Bone marrow (tissue), 2 donors: Measurements from ENCODE around the gene FRMD4A.

Source experiments
- DNase-seq, 2 donors: peaks; one replicate each; lab custom pipeline; 2025; lab: John Stamatoyannopoulos, UW

FRMD4A gene

GRCh38 chr10:14340051-14340744 is 9.5 kb upstream of the FRMD4A start:
- no peak for DNase-seq

- DNase-seq: no peak
These were observed 6.0 kb upstream of the FRMD4A start for GRCh38 chr10:14336736-14337135.

- DNase-seq: no peak
These were observed 4.0 kb upstream of the FRMD4A start for GRCh38 chr10:14334771-14335170.

GRCh38 chr10:14333606-14334005 is 2.9 kb upstream of the FRMD4A start:
- DNase-seq: no peak

GRCh38 chr10:14332903-14333302 is 2.2 kb upstream of the FRMD4A start:
- no peak for DNase-seq

- no peak for DNase-seq
These were observed 964 bp downstream of the FRMD4A start for GRCh38 chr10:14329746-14330173.

GRCh38 chr10:14328881-14329672 is 1.6 kb downstream of the FRMD4A start:
- DNase-seq: no peak

GRCh38 chr10:14327527-14327926 is 3.2 kb downstream of the FRMD4A start:
- DNase-seq: no peak

- DNase-seq: no peak
These were observed 4.1 kb downstream of the FRMD4A start for GRCh38 chr10:14326581-14326980.

GRCh38 chr10:14325325-14325955 is 5.3 kb downstream of the FRMD4A start:
- no peak for DNase-seq

- DNase-seq: no peak
These were observed 8.1 kb downstream of the FRMD4A start for GRCh38 chr10:14322526-14323188.

GRCh38 chr10:14318007-14318406 is 12.7 kb downstream of the FRMD4A start:
- no peak for DNase-seq

- DNase-seq: no peak
These were observed 18.7 kb downstream of the FRMD4A start for GRCh38 chr10:14312014-14312413.

GRCh38 chr10:14311206-14311957 is 19.3 kb downstream of the FRMD4A start:
- no peak for DNase-seq

GRCh38 chr10:14309593-14309992 is 21.1 kb downstream of the FRMD4A start:
- DNase-seq: no peak

GRCh38 chr10:14306190-14306589 is 24.5 kb downstream of the FRMD4A start:
- no peak for DNase-seq

GRCh38 chr10:14304046-14304445 is 26.7 kb downstream of the FRMD4A start:
- DNase-seq: no peak

- DNase-seq: no peak
These were observed 28.7 kb downstream of the FRMD4A start for GRCh38 chr10:14302035-14302434.

- no peak for DNase-seq
These were observed 31.2 kb downstream of the FRMD4A start for GRCh38 chr10:14299556-14299955.

GRCh38 chr10:14296065-14296709 is 34.5 kb downstream of the FRMD4A start:
- DNase-seq: no peak
